Caco-2 (cell line): ENCODE results near the gene YWHAG. TPM values are rescaled to one million over a fixed set of nuclear protein-coding genes. Genes with fewer than 3 reads are reported as not detected.

Source experiments
- Bru-seq: library from RNA; stranded (reverse); fragments of 400-500 nt; gene quantifications from one replicate; lab custom pipeline; 2021; lab: Mats Ljungman, UMichigan
- BruChase-seq, 2 experiments: library from RNA; stranded (reverse); fragments of 400-500 nt; gene quantifications; one replicate each; lab custom pipeline; 2021; lab: Mats Ljungman, UMichigan
- BruUV-seq: library from RNA; stranded (reverse); fragments of 400-500 nt; replicated peaks from 2 replicates; lab custom pipeline; 2021; lab: Mats Ljungman, UMichigan
- CTCF ChIA-PET: fragments of 300-600 bp; sonication (Branson Sonifier 250); formaldehyde crosslinking; loops from one replicate; lab custom pipeline; 2022; ENCODE audit warnings: antibody characterized with exemption; lab: Charles Lee
- POLR2A ChIA-PET: fragments of 300-600 bp; sonication (Branson Sonifier 250); formaldehyde crosslinking; loops from one replicate; lab custom pipeline; 2022; ENCODE audit warnings: antibody characterized with exemption; lab: Charles Lee
- DNase-seq, 2 experiments: peaks; one replicate each; pipeline versions ENCODE4 v3.0.0 to v3.0.0-alpha.2; 2020 to 2022
- H3K27me3 ChIP-seq: replicated peaks from 2 replicates; pipeline ENCODE4 v1.6.0; 2011; ENCODE audit warnings: low read length; ENCODE audit not compliant: control insufficient read depth, insufficient read depth
- H3K36me3 ChIP-seq: 2 replicates; pipeline ENCODE4 v1.5.1; 2011; ENCODE audit warnings: low read length; ENCODE audit not compliant: control insufficient read depth, insufficient read depth
- H3K4me1 ChIP-seq: fragments of 250-450 bp; sonication (Bioruptor Pico); 2 replicates; pipeline ENCODE4 v1.5.1; 2020; ENCODE audit warnings: mild to moderate bottlenecking
- H3K4me3 ChIP-seq: 2 replicates; pipeline ENCODE4 v1.5.1; 2011; ENCODE audit warnings: low read depth, mild to moderate bottlenecking, control low read depth, low read length
- H3K9me3 ChIP-seq: fragments of 250-450 bp; sonication (Bioruptor Pico); 2 replicates; pipeline ENCODE4 v1.5.1; 2020; ENCODE audit warnings: mild to moderate bottlenecking, moderate library complexity
- H3K27ac Mint-ChIP-seq: one replicate; pipeline ENCODE4 v1.8.0; 2022; ENCODE audit warnings: mixed read lengths; ENCODE audit not compliant: unreplicated experiment
- H3K27me3 Mint-ChIP-seq: one replicate; pipeline ENCODE4 v1.8.0; 2022; ENCODE audit warnings: mixed read lengths; ENCODE audit not compliant: insufficient read depth, unreplicated experiment
- H3K36me3 Mint-ChIP-seq: one replicate; pipeline ENCODE4 v1.8.0; 2022; ENCODE audit warnings: mild to moderate bottlenecking, mixed read lengths; ENCODE audit not compliant: insufficient read depth, unreplicated experiment
- H3K4me1 Mint-ChIP-seq: one replicate; pipeline ENCODE4 v1.8.0; 2022; ENCODE audit warnings: low read depth, mixed read lengths; ENCODE audit not compliant: unreplicated experiment
- H3K4me3 Mint-ChIP-seq: one replicate; pipeline ENCODE4 v1.8.0; 2022; ENCODE audit warnings: mild to moderate bottlenecking, moderate library complexity, mixed read lengths; ENCODE audit not compliant: unreplicated experiment
- H3K9me3 Mint-ChIP-seq: one replicate; pipeline ENCODE4 v1.8.0; 2022; ENCODE audit warnings: mixed read lengths; ENCODE audit not compliant: unreplicated experiment
- intact Hi-C: fragments of 100-400 bp; cut with micrococcal nuclease; formaldehyde crosslinking; loops from one replicate; pipeline ENCODE4 v1.10.0; 2022; ENCODE audit not compliant: unreplicated experiment
- long read RNA-seq: library from polyadenylated mRNA; stranded (forward); transcript quantifications from one replicate; pipeline ENCODE4 v2.0.0, GENCODE V29; 2022
- total RNA-seq: library from RNA; stranded (reverse); gene quantifications from 2 replicates; pipeline ENCODE4 v1.2.3, GENCODE V29; 2022
- TF ChIP-seq, protein P1 (sequence below), 2 experiments: fragments of 200-600 bp in 1 of 2; IDR thresholded peaks; 1 replicate in 1 of 2; 2 replicates in 1 of 2; pipeline versions ENCODE4 v1.5.1 to v1.8.0; 2011 to 2022; ENCODE audit warnings: antibody characterized with exemption in 1 of 2, control low read depth in 1 of 2, inconsistent platforms in 1 of 2, low read depth in 1 of 2, low read length in 1 of 2, mild to moderate bottlenecking in 1 of 2, moderate library complexity in 1 of 2; ENCODE audit not compliant: insufficient read depth in 1 of 2, severe bottlenecking in 1 of 2, unreplicated experiment in 1 of 2

The YWHAG gene
- total RNA-seq, result 141 and 150 TPM in 2 replicates
- percentile 96 among the genes with signal in this experiment for Bru-seq, nascent RNA
- percentile 98 among the genes with signal in this experiment for BruChase-seq, experiment 1, labeled RNA remaining after a 2-hour chase
- percentile 98 among the genes with signal in this experiment for BruChase-seq, experiment 2, labeled RNA remaining after a 6-hour chase
- long read RNA-seq, partial matches to known transcripts, result 0 of 18 reads
- long read RNA-seq, other reads (novel, unspliced or antisense), result 17 of 18 reads

DNA sequence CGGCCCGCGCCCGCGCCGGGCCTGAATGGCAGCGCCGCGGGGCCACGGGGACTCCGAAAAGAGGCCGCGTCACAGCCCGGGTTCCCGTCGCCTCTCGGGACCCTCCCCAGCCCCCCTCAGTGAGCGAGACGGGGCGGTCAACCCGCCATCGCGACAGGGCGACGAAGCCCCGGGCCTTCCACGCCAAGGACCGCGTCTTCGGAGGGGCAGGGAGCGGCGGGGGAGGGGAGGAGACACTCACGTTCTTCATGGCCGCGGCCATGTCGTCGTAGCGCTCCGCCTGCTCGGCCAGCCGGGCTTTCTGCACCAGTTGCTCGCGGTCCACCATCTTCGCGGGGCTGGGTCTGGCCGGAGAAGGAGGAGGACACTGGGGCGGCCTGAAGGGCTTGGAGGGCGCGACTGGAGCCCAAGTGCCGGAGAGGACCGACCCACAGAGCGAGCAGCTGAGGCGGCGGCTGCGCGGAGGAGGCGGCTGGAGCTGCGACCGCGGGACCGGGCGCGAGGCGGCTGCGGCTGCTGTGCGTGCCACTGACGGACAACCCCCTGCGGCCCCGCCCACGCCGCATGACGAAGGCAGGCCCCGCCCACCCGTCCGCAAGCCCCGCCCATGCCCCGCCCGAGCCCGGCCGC is at the start of gene YWHAG:
Gene YWHAG (minus strand): TSS at position 511 of the 630 bp plus-strand sequence. CDS start 183 bp downstream, at position 328.
- BruUV-seq, result no TSS peak
- H3K9me3 Mint-ChIP-seq, result no peaks in the 10 kb centered on the region
- intact Hi-C loops, result loop anchor here (2.0 to 5.0 kb wide), 3 partner anchors 34 to 66 kb away; no protein-coding TSS in a partner anchor
- peaks cover 59% of the 10 kb centered on the region for H3K36me3 Mint-ChIP-seq
- no peaks in the 10 kb centered on the region for H3K27me3 Mint-ChIP-seq
- peak within 1 kb of the TSS; percentile 91 for H3K4me3 ChIP-seq
- TF ChIP-seq, protein P1, sequence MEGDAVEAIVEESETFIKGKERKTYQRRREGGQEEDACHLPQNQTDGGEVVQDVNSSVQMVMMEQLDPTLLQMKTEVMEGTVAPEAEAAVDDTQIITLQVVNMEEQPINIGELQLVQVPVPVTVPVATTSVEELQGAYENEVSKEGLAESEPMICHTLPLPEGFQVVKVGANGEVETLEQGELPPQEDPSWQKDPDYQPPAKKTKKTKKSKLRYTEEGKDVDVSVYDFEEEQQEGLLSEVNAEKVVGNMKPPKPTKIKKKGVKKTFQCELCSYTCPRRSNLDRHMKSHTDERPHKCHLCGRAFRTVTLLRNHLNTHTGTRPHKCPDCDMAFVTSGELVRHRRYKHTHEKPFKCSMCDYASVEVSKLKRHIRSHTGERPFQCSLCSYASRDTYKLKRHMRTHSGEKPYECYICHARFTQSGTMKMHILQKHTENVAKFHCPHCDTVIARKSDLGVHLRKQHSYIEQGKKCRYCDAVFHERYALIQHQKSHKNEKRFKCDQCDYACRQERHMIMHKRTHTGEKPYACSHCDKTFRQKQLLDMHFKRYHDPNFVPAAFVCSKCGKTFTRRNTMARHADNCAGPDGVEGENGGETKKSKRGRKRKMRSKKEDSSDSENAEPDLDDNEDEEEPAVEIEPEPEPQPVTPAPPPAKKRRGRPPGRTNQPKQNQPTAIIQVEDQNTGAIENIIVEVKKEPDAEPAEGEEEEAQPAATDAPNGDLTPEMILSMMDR (IDR thresholded peaks at IDR 0.05; ENCODE audit: insufficient read depth in 1 of 2, low read depth in 1 of 2, low read length in 1 of 2, severe bottlenecking in 1 of 2, unreplicated experiment in 1 of 2), result no peak
- ChIA-PET CTCF (interaction anchor here (0.5 to 1.5 kb wide), 8 partner anchors 10 to 181 kb away, joined by 3 to 5 read pairs (median 4); no protein-coding TSS in a partner anchor), POLR2A (interaction anchor here (0.5 to 0.7 kb wide), 6 partner anchors 41 to 1199 kb away, joined by 3 to 9 read pairs (median 3); no protein-coding TSS in a partner anchor)
- peak within 1 kb of the TSS; percentile 89 for H3K27ac Mint-ChIP-seq
- H3K4me3 Mint-ChIP-seq, result peak within 1 kb of the TSS; percentile 87
- no peaks in the 10 kb centered on the region for H3K27me3 ChIP-seq
- H3K4me1 Mint-ChIP-seq, result no peaks in the 10 kb centered on the region
- DNase-seq, result peak; percentile 87 to 91
- no peaks in the 10 kb centered on the region; the same call in 1 of the 2 replicates for H3K36me3 ChIP-seq
- peaks cover 17% of the 10 kb centered on the region for H3K4me1 ChIP-seq
- H3K9me3 ChIP-seq, result no peaks in the 10 kb centered on the region

DNA sequence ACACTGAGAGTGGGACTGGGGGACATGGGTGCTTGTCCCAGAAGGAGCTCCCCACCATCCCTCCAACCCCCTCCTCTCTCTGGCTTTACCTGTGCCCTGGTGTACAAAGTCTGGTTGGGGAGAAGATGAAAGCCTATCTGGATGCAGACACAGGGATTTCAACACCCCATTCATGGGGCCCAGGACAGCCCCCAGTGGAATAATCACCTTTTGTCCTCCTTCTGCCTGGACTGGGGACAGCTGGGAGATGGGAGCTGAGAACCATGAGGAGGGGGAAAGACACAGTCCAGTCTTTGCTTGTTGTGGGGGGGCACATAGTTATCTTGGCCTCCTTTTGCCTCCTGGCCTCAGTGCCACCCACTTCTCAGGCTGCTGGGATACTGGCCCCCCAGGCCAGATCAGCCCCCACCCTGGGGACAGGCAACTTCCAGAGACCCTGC is 49.4 kb upstream of the YWHAG start:
- Mint-ChIP-seq H3K27me3 (no peaks in the 10 kb centered on the region), H3K27ac (no peak overlapping the region), H3K36me3 (no peaks in the 10 kb centered on the region), H3K4me3 (no peak overlapping the region), H3K4me1 (peaks cover 7% of the 10 kb centered on the region), H3K9me3 (no peaks in the 10 kb centered on the region)
- Histone ChIP-seq H3K36me3 (no peaks in the 10 kb centered on the region), H3K27me3 (no peaks in the 10 kb centered on the region), H3K9me3 (no peaks in the 10 kb centered on the region), H3K4me3 (no peak overlapping the region), H3K4me1 (peaks cover 8% of the 10 kb centered on the region)
- intact Hi-C loops, result no loop called here
- BruUV-seq, result no TSS peak
- TF ChIP-seq, protein P1 (IDR thresholded peaks at IDR 0.05; ENCODE audit: insufficient read depth in 1 of 2, low read depth in 1 of 2, low read length in 1 of 2, severe bottlenecking in 1 of 2, unreplicated experiment in 1 of 2), result no peak
- ChIA-PET POLR2A (no interaction called here), CTCF (interaction anchor here (0.8 kb wide), 1 partner anchor 13 kb away, joined by 4 read pairs; no protein-coding TSS in a partner anchor)
- DNase-seq, result no peak

DNA sequence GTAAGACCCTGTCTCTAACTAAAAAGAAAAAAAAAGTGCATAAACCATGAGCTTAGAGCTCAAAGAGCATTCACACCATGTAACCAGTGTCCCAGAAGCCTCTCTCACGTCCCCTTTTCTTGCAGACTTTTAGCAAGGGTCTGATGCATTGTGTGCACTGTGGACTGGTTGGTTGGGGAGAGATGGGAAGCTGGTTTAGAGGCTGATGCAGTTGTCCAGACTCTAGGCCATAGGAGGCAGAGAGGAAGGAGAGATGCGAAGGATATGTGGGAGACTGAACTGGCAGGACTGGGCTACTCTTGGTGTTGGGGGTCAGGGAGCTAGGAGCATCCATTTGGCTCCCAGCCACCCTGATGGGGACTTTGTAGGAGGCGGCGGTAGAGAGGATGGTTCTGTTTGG is 48.9 kb upstream of the YWHAG start:
- H3K36me3 Mint-ChIP-seq, result no peaks in the 10 kb centered on the region
- no peak overlapping the region for H3K4me3 Mint-ChIP-seq
- no TSS peak for BruUV-seq
- POLR2A ChIA-PET, result no interaction called here
- Histone ChIP-seq H3K4me3 (no peak overlapping the region), H3K9me3 (no peaks in the 10 kb centered on the region), H3K4me1 (peaks cover 8% of the 10 kb centered on the region), H3K36me3 (no peaks in the 10 kb centered on the region), H3K27me3 (no peaks in the 10 kb centered on the region)
- CTCF ChIA-PET, result interaction anchor here (0.8 kb wide), 1 partner anchor 13 kb away, joined by 4 read pairs; no protein-coding TSS in a partner anchor
- peaks cover 7% of the 10 kb centered on the region for H3K4me1 Mint-ChIP-seq
- no peaks in the 10 kb centered on the region for H3K9me3 Mint-ChIP-seq
- no peaks in the 10 kb centered on the region for H3K27me3 Mint-ChIP-seq
- intact Hi-C loops, result no loop called here
- H3K27ac Mint-ChIP-seq, result no peak overlapping the region
- no peak for DNase-seq
- TF ChIP-seq, protein P1 (IDR thresholded peaks at IDR 0.05; ENCODE audit: insufficient read depth in 1 of 2, low read depth in 1 of 2, low read length in 1 of 2, severe bottlenecking in 1 of 2, unreplicated experiment in 1 of 2), result no peak
